SJSA1 (cell line): ENCODE data around the gene SORL1-AS1.
"Not testable (repeated sequence)": the region's sequence is repeated elsewhere in the genome, so short reads cannot be mapped to it uniquely, and the experiment has no call there.

Experiments used
- DNase-seq, 2 experiments: peaks; one replicate each; pipeline ENCODE4 v3.0.0-alpha.2; 2015 to 2020; ENCODE audit warnings: low spot score in 2 of 2, low read depth in 1 of 2
- H3K27ac ChIP-seq: fragments of 250-450 bp; sonication (Bioruptor Pico); 2 replicates; pipeline ENCODE4 v1.5.1; 2020; ENCODE audit warnings: mild to moderate bottlenecking, moderate library complexity
- H3K27me3 ChIP-seq: fragments of 250-450 bp; sonication (Bioruptor Pico); replicated peaks from 2 replicates; pipeline ENCODE4 v1.5.1; 2020; ENCODE audit warnings: mild to moderate bottlenecking, moderate library complexity
- H3K36me3 ChIP-seq: fragments of 250-450 bp; sonication (Bioruptor Pico); 2 replicates; pipeline ENCODE4 v1.5.1; 2020; ENCODE audit warnings: mild to moderate bottlenecking
- H3K4me1 ChIP-seq: fragments of 250-450 bp; sonication (Bioruptor Pico); replicated peaks from 2 replicates; pipeline ENCODE4 v1.6.1; 2021; ENCODE audit warnings: mild to moderate bottlenecking
- H3K4me3 ChIP-seq: fragments of 250-450 bp; sonication (Bioruptor Pico); 2 replicates; pipeline ENCODE4 v1.5.1; 2020; ENCODE audit warnings: mild to moderate bottlenecking
- H3K9me3 ChIP-seq: fragments of 250-450 bp; sonication (Bioruptor Pico); replicated peaks from 2 replicates; pipeline ENCODE4 v1.5.1; 2020; ENCODE audit warnings: mild to moderate bottlenecking

Gene SORL1-AS1

DNA sequence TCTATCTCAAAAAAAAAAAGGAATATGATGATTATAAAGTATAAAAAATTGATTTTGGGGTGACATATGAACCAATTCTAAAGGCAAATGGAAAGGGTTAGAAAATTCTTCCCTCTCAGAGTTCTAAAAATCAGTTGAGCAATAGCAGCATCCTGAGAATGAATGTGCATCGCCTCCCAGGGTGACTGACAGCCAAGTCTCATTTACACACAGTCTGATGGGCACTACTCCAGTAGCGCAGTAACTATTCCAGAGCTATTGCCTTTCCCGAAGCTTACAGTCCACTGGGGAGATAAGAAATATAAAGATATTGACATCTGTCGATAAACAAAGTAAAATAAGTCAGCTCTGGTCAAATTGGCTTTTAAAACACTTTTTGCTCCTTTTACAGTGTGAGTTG is 32.9 kb downstream of the SORL1-AS1 start:
- Histone ChIP-seq H3K36me3 (no peaks in the 10 kb centered on the region), H3K27me3 (no peaks in the 10 kb centered on the region), H3K9me3 (no peaks in the 10 kb centered on the region), H3K4me3 (no peak overlapping the region), H3K27ac (no peak overlapping the region), H3K4me1 (no peaks in the 10 kb centered on the region)
- DNase-seq: no peak

DNA sequence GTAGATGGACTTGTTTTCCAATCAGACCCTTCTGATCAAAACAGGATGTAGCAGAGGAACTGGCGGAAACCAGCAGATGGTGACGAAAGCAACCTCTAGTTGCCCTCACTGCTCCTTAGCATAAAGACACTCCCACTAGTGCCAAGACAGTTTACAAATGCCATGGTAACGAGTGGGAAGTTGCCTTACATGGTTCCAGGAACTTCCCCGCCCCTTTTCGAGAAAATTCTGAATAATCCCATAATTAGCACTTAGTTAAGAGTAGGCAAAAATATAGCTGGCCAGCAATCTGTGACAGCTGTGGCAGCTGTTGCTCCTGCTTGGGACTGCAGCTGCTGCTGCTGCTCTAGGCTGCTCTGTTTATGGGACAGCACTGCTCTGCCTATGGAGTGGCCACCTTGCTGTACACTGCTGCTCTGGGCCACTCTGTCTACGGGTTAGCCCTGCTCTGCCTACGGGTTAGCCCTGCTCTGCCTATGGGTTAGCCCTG is 34.1 kb downstream of the SORL1-AS1 start:
- Histone ChIP-seq H3K36me3 (no peaks in the 10 kb centered on the region), H3K27ac (no peak overlapping the region), H3K27me3 (no peaks in the 10 kb centered on the region), H3K9me3 (no peaks in the 10 kb centered on the region), H3K4me3 (no peak overlapping the region), H3K4me1 (no peaks in the 10 kb centered on the region)
- DNase-seq: no peak

DNA sequence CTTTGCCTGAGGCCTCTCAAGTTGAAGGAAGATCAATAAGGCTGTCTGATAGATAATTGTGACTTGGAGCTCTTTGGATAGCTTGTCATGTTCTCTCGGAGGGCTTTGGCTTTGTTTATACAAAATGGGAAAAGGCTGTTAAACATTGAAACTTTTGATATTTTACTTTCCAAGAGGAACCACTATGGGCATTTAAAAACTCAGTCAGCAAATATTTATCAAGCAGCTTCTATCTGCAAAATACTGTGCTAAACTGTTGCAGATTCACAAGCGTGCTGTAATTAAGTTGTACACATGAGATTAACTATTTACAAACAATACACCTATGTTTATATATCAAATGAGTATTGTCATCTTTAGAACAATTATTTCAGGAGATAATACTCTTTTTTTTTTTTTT is 35.2 kb downstream of the SORL1-AS1 start:
- Histone ChIP-seq H3K27ac (no peak overlapping the region), H3K4me3 (no peak overlapping the region), H3K36me3 (no peaks in the 10 kb centered on the region), H3K27me3 (no peaks in the 10 kb centered on the region), H3K4me1 (no peaks in the 10 kb centered on the region), H3K9me3 (no peaks in the 10 kb centered on the region)
- DNase-seq: no peak

DNA sequence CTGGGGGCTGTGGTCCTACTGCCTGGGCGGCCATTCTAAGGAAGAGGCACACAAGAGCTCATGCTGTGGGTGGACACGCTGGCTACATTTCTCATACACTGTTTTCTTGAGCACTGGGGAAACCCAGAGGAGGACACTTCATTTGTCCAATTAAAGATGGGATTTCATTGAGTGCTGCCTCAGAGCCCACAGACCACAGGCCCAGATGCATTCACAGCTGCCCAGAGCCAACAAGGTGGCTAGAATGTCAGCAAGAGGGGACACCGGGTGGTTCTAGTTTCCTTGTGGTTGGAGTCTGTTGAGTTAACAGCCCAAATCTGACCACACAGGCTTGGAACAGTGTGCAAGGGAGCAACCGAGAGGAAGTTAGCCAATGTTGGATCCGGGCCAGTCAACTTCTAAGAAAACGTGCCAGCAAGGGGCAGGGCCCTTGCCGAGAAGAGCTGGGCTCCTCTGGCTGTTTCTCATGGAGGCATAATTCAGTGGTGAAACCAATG is 35.7 kb downstream of the SORL1-AS1 start:
- DNase-seq: no peak
- Histone ChIP-seq H3K4me3 (no peak overlapping the region), H3K9me3 (no peaks in the 10 kb centered on the region), H3K36me3 (no peaks in the 10 kb centered on the region), H3K27me3 (no peaks in the 10 kb centered on the region), H3K4me1 (no peaks in the 10 kb centered on the region), H3K27ac (no peak overlapping the region)

DNA sequence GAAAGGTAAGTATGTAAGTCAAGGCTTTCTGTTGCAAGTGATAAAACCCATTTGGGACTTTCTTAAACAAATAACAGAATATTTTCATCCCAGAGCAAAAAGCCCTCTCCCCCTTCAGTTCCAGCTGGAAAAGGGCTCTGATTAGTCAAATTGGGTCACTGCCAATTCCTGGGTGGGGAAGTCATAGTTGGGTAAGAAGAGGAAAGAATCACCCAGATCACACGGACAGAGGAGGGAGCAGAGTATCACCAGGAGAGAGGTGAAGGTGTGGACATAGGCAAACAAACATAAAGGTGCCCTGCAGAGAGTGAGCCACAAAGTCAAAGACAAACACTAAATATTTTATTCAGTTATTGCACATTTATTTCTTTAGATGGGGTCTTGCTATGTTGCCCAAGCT is 36.9 kb downstream of the SORL1-AS1 start:
- Histone ChIP-seq H3K4me3 (no peak overlapping the region), H3K4me1 (no peaks in the 10 kb centered on the region), H3K9me3 (no peaks in the 10 kb centered on the region), H3K27me3 (no peaks in the 10 kb centered on the region), H3K27ac (no peak overlapping the region), H3K36me3 (no peaks in the 10 kb centered on the region)
- no peak for DNase-seq

DNA sequence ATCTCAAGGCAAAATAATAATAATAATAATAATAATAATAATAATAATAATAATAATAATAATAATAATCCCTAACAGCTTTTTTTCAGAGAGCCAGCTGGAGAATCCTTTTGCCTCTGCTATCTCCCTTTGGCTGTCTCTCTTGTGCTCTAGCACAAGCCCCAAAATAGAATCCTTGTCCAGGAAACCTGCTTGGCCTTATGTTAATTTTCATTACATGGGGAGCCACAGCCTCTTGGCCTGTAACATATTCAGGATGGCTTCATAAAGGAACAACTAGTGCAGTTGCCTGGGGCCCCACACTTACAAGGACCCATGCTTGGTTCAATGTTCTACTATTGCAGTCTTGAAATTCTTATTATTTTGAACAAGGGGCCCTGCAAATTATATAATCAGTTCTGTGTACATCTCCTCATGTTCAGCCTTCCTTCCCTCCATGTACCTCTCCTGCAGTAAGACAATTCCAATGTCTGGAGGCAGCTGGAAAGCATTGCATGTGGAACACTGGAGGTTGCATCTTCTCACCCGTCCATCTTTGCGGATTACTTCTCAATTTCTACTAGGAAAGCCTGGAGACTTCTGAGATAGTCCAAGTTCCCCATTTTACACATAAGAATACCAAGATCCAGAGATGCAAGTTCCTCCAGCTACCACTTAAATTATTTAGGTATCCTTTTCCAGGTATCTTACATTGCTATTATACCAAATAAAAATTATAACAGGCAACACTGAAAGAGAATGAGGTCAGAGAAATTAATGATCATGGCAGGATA is 38.4 kb downstream of the SORL1-AS1 start:
- no peaks in the 10 kb centered on the region for H3K9me3 ChIP-seq
- H3K27ac ChIP-seq: no peak overlapping the region
- H3K4me1 ChIP-seq: no peaks in the 10 kb centered on the region
- no peaks in the 10 kb centered on the region for H3K36me3 ChIP-seq
- H3K27me3 ChIP-seq: no peaks in the 10 kb centered on the region
- no peak for DNase-seq
- H3K4me3 ChIP-seq: no peak overlapping the region

DNA sequence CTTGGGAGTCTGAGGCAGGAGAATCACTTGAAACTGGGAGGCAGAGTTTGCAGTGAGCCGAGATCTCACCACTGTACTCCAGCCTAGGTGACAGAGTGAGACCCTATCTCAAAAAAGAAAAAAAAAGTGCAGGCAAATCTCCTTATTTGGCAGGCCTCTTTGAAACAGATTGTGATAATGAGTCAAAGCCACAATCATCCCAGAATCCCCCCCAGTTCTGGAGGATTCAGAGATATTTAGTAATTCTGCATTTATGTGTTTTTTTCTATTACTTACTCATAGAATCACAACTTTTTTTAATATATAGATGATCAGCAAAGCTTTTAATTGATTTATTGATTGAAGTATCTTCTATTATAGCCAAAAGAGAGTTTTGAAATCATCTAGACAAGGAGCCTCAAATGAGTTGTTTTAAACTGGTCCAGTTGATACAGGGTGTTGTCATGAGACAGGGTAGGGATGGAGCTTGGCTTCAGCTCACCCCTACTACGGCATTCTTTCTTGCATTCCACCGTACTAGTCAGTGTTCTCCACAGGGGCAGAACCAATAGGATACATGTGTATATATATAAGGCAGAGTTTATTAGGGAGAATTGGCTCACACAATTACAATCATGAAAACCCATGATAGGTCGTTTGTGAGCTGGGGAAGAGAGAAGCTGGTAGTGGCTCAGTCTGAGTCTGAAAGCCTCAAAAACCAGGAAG is 39.9 kb downstream of the SORL1-AS1 start:
- Histone ChIP-seq H3K27me3 (no peaks in the 10 kb centered on the region), H3K36me3 (no peaks in the 10 kb centered on the region), H3K9me3 (no peaks in the 10 kb centered on the region), H3K4me1 (no peaks in the 10 kb centered on the region), H3K4me3 (no peak overlapping the region), H3K27ac (no peak overlapping the region)
- no peak for DNase-seq

DNA sequence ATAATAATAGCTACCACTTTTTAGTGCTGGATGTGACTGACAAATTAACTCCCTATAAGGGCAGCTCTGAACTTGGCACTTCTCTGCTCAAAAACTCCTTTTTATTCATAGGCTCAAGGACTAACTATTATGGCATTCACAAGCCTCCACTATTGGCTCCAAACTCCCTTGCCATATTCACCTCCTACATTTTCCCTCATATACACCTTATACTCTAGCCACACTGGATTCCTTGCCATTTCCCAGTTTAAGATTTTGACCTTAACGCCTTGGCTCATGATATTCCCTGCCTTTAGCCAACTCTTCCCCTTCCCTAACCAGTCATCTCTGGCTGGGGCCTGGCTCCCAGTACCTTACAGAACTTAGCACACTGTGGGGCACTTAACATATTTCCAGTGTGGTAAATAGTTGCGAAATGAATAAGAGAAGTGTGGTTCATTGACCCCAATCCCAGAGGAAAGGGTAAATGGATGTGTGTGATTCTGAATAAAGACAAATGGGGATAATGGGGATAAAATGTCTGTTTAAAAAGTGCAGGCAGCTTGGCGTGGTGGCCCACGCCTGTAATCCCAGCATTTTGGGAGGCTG is 40.7 kb downstream of the SORL1-AS1 start:
- no peak overlapping the region for H3K4me3 ChIP-seq
- no peak overlapping the region for H3K27ac ChIP-seq
- H3K4me1 ChIP-seq: no peaks in the 10 kb centered on the region
- H3K9me3 ChIP-seq: no peaks in the 10 kb centered on the region
- DNase-seq: no peak
- no peaks in the 10 kb centered on the region for H3K36me3 ChIP-seq
- H3K27me3 ChIP-seq: no peaks in the 10 kb centered on the region

DNA sequence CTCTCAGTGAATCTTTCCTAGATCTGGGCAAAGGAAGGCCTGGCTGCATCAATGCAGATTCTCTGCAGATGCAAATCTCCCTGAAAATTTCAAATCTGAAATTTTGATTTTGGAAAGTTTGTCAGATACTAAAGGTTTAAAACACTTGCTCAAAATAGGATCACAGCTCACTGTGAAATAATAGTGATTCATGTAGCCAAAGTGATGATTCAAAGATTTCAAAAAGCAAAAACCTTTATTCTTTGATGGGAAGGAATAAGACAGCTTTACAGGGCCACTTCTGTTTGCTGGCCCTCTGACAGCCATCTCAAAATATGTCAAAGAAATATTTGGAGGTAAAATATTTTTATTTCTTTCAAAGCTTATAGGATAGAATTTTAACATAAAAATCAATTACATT is 41.4 kb downstream of the SORL1-AS1 start:
- not testable (repeated sequence) for H3K27me3 ChIP-seq, H3K4me3 ChIP-seq, DNase-seq, H3K9me3 ChIP-seq, H3K4me1 ChIP-seq, H3K36me3 ChIP-seq, H3K27ac ChIP-seq

DNA sequence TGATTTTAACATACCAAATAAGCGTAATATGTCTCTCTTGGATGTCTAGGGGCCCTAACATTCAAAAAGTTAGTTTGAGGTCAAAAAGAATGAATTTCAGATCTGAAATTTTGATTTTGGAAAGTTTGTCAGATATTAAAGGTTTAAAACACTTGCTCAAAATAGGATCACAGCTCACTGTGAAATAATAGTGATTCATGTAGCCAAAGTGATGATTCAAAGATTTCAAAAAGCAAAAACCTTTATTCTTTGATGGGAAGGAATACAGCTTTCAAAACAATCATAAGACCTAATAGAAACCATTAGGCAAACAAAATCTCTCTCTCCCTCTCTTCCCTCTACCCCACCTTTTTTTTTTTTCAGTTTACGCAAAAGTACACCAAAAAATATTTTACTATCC is 42.7 kb downstream of the SORL1-AS1 start:
- H3K27me3 ChIP-seq, H3K9me3 ChIP-seq, H3K36me3 ChIP-seq, H3K4me1 ChIP-seq, H3K4me3 ChIP-seq, H3K27ac ChIP-seq, DNase-seq: not testable (repeated sequence)

DNA sequence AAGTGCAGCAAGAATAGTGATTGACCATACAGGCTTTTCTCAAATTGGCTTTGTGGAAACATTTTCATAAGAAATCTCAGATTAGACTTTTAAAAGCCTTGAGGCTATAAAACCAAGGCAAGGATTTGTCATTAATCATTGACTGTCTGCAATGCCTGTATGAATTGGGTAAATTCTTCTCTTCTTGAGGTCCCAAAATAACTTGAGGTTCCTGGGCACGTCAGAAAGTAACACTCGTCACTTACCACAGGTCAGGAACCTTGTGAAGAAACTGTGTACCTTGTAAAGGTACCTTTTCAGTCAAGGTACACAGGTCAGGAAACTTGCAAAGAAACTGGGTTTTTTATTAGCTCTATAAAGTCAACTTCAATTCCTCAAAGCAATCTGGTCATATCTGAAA is 43.9 kb downstream of the SORL1-AS1 start:
- no peak for DNase-seq
- Histone ChIP-seq H3K27me3 (no peaks in the 10 kb centered on the region), H3K27ac (no peak overlapping the region), H3K4me3 (no peak overlapping the region), H3K4me1 (no peaks in the 10 kb centered on the region), H3K9me3 (no peaks in the 10 kb centered on the region), H3K36me3 (no peaks in the 10 kb centered on the region)

DNA sequence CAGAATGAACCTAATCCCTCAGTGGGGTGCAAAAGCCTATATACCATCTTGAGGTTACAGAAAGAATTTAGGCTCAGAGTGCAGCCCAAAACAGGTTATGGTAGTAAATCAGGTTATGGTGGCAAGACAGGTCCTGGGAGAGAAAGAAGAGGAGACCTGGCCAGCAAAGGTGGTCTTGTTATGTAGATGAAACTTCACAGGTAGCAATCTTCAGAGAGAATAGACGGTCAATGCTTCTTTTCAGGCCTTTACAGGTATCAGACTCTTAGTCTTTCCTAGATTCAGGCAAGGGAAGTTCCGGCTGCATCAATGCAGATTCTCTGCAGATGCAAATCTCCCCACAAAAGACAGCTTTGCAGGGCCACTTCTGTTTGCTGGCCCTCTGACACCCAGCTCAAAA is 46.5 kb downstream of the SORL1-AS1 start:
- Histone ChIP-seq H3K27me3 (no peaks in the 10 kb centered on the region), H3K9me3 (no peaks in the 10 kb centered on the region), H3K4me3 (no peak overlapping the region), H3K36me3 (no peaks in the 10 kb centered on the region), H3K4me1 (no peaks in the 10 kb centered on the region), H3K27ac (no peak overlapping the region)
- DNase-seq: no peak

DNA sequence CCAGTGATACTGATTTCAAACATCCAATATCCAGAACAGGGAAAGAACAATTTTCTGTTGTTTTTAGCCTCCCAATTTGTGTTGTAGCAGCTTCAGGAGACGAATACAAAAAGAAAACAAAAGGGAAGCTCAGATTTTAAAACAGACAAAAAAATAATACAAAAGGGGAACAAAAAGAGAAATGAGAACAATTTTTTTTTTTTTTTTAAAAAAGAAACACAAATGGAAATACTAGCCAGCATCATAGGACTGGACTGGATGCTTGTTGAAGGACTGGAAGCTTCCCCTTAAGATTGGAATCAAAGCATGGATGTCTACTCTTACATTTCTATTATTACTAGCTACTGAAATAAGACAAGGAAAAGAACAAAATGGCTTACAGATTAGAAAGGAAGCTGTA is 47.1 kb downstream of the SORL1-AS1 start:
- Histone ChIP-seq H3K4me1 (no peaks in the 10 kb centered on the region), H3K9me3 (no peaks in the 10 kb centered on the region), H3K27me3 (no peaks in the 10 kb centered on the region), H3K27ac (no peak overlapping the region), H3K36me3 (no peaks in the 10 kb centered on the region), H3K4me3 (no peak overlapping the region)
- no peak for DNase-seq

DNA sequence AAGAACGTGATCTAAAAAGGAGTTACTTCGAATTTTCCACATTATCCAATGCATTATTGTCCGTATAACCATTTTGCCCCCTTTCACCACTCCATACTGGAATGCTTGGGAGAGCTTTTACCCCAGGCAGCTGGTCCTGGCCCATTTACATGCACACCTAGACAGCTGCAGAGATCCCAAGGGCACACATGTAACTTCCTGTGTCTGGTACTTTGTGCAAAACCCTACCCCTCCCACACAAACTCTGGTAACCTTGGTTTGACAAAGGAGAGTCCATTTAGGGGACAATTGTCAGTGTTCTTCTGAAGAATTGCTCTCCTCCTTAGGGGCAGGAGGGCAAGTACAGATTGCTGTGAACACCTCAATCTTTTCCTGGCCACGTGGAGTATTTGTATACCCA is 58.0 kb downstream of the SORL1-AS1 start:
- Histone ChIP-seq H3K27me3 (no peaks in the 10 kb centered on the region), H3K27ac (no peak overlapping the region), H3K9me3 (no peaks in the 10 kb centered on the region), H3K4me1 (no peaks in the 10 kb centered on the region), H3K4me3 (no peak overlapping the region), H3K36me3 (no peaks in the 10 kb centered on the region)
- DNase-seq: no peak
